GM19099 (cell line): Measurements from ENCODE around the gene NKX3-2.

Source experiments
- POLR2A ChIP-seq: IDR thresholded peaks from 3 replicates; pipeline ENCODE4 v1.6.1; 2011; ENCODE audit warnings: low read depth; ENCODE audit not compliant: insufficient read length; ENCODE audit errors: extremely low read depth

The NKX3-2 gene

GRCh38 chr4:13539619-13540445 lies 4.5 kb downstream of the NKX3-2 start:
- TF ChIP-seq POLR2A = no peak

GRCh38 chr4:13539047-13539618 lies 5.2 kb downstream of the NKX3-2 start:
- no peak for TF ChIP-seq POLR2A

- no peak for TF ChIP-seq POLR2A
These were observed 5.8 kb downstream of the NKX3-2 start for GRCh38 chr4:13538427-13538973.

DNA sequence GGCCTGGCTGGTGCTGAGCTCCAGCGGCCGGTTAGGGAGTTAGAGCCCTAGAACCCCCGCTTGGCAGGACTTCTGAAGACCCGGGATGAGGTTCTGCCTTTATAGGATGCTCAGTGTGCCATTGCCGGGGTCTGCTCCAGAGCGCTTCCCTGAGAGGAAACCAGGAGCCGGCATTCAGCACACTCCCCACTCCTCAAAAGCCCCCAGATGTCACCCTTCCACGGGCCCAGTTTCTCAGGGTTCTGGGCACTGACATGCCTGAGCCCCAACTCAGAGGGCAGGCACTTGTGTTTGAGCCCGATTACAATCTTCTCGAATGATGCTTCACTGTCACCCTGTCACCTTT lies 6.5 kb downstream of the NKX3-2 start:
- TF ChIP-seq POLR2A = no peak

DNA sequence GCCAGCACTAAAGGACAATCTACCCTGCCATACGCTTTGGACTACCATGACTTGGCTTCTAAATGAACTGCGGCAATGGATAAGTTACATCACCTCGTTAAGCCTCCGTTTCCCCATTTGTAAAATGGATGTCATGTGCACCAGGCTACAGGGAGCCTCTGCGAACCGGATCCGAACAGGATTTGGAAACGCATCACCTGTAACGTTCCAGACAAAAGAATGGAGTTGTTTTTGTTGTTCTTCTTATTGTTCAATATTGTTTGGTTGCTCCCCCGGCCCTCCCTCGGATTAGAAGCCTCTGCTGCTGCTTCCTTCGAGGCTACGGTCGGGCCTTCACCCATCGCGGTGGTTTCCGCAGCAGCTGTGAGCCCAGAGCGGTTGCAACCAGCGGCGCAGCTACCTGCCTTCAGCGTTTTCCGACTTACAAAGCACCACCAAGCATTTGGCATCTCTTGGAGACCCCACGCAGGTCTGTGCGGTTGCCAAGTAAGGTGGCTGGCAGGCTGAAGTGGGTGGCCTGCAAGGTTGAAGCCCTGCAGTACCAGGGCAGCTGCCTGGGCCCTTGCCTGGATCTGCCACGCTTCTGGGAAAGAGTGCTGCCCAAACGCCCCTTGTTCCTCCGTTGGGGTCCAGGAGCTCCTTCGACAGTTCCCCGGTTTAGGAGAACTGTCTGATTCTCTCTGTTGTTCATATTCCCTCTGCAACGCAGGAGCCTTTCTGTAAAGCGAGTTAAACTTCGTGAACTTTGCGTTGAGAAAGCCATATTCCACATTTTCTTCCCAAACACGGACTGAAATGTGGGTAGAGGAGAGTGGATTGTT lies 7.1 kb downstream of the NKX3-2 start:
- no peak for TF ChIP-seq POLR2A

DNA sequence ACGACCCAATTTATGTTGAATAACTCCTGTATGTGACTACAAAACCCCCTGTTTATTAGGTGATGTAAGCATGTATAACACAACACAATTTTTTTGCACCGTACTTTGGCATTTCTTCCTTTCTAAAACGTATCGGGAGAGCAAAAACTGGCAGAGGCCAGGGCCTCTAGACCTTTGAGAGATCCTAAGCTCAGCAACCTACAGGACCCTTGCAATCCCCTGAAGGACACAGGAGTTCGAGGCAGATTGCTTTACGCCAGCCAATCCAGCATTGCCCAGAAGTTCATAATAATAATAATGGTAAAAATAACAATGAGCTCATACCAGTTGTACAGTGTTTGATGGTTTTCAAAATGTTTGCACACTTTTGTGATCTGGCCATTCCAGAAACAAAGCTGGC lies 7.7 kb downstream of the NKX3-2 start:
- TF ChIP-seq POLR2A = no peak

DNA sequence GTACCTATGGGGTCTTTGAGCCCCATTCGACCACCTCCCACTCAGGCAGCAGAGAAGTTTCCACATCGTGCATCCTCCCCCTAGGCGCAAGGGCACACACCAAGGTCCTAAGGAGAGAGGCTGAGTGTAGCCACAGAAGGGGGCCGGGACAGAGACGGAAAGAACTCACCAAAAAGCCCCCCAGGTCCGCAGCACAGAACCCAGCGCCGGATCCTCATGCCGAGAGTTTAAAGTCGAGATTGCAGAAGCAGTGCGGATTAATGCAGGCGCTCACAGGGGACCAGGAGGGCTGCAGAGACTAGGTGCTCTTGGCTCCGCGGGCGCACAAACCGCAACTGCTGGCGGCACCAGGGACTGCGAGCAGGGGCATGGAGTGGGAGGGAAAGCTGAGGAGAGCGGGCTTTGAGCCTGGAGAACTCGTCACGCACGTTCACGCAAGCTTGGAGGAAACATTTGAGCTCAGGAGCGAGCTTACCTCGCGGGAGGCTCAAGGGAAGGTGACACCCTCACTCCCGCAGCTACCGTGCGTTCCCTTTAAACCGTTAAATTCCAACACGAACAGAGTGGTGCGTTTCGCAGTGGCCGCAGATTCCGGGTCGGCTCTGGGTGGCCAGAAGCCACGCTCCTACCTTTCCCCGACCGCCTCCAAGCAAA lies 8.5 kb downstream of the NKX3-2 start:
- TF ChIP-seq POLR2A = no peak

DNA sequence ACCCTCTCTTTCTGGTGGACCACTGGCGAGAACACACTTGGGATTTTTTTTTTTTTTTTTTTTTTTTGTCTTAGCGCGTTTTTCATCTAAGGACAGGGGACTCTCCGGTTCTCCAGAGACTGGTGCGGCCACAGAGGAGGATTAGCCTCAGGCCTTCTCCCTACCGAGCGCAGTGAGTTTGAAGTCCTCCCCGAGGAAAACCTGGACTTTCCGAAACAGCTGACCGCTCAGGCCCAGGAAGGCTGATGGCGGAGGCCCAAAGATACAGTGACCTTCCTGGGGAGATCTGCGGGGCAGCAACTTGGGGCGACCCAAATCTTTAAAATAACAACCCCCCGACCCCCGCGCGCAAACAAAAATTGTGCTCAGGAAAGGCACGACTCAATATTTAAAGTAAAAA lies 9.2 kb downstream of the NKX3-2 start:
- TF ChIP-seq POLR2A = no peak

DNA sequence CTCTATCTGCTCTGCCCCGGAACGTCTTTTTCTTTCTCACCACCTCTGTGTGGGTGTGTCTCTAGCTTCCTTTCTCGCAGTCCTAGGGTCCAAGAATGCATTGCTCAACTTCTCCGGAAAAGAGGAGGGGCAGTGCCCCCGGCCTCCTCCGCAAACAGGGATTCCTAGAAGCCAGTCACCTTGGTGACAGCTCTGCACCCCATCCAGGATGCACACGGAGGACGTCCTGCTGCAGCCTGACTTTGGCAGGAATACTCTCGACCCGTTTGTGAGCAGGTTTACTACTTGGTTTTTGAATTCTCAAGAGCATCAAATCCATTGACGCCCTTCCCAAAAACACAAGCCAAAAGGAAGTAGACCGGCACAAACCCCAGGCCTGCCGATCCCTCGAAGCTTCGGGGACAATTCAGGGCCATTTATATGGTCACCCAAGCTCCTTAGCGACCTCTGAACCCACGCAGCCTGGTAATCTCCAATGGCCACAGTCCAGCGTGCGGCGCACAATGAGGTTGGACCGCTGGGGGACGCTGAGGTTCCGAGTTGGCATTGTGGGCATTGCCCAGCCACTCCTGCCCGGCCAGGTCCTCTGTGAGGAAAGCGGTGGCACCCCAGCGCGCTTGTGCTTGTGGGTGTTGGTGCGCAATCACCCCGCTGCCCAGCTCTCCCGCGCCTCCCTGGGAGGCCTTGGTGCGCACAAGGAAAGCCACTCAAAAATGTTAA lies 9.8 kb downstream of the NKX3-2 start:
- no peak for TF ChIP-seq POLR2A

- TF ChIP-seq POLR2A = no peak
These were observed 10.5 kb downstream of the NKX3-2 start for GRCh38 chr4:13533670-13534343.

GRCh38 chr4:13531625-13531998 lies 12.7 kb downstream of the NKX3-2 start:
- TF ChIP-seq POLR2A = no peak

GRCh38 chr4:13530823-13531624 lies 13.3 kb downstream of the NKX3-2 start:
- no peak for TF ChIP-seq POLR2A
